K562 (cell line): ENCODE measurements around the gene TRIM14. TPM values are rescaled to one million over a fixed set of nuclear protein-coding genes. Genes with fewer than 3 reads are reported as not detected.

Experiments used
- ATAC-seq: fragments of 200-7000 bp; cut with Tn5 transposase; 3 replicates; pipeline ENCODE4 v1.9.1; 2020; ENCODE audit warnings: moderate library complexity
- BruUV-seq: library from RNA; stranded (reverse); fragments of 400-500 nt; replicated peaks from 2 replicates; lab custom pipeline; 2021; lab: Mats Ljungman, UMichigan
- CTCF ChIA-PET: fragments of 300-600 bp; formaldehyde crosslinking; extraction: SDS; loops from one replicate; lab custom pipeline; 2021; ENCODE audit warnings: low intra/inter-chr PET ratio; lab: Yijun Ruan, JAX
- POLR2A ChIA-PET: fragments of 300-600, 350-650 bp; sonication (Branson Sonifier 250); formaldehyde crosslinking; extraction: SDS; loops from one replicate; lab custom pipeline; 2021; ENCODE audit warnings: antibody characterized with exemption, inconsistent platforms; lab: Yijun Ruan, JAX
- DNase-seq, 4 experiments: peaks; one replicate each; pipeline versions ENCODE4 v3.0.0 to v3.0.0-alpha.2; 2011 to 2018; ENCODE audit warnings: low spot score in 3 of 4, mixed read lengths in 3 of 4; ENCODE audit errors: extremely low read depth in 1 of 4
- FAIRE-seq: peaks from 2 replicates; lab custom pipeline; 2011; peaks lifted over from hg19 to GRCh38; lab: Jason Lieb, UNC
- H2AFZ ChIP-seq: 2 replicates; pipeline ENCODE4 v1.6.0; 2011; ENCODE audit warnings: low read depth, low read length, control low read depth, inconsistent platforms
- H3K27ac ChIP-seq: fragments of 200-600 bp; 3 replicates; pipeline ENCODE4 v1.8.0; 2011; ENCODE audit warnings: low read depth, mild to moderate bottlenecking, control low read depth, inconsistent platforms, low read length, moderate library complexity, mixed read lengths; ENCODE audit errors: extremely low read depth
- H3K27me3 ChIP-seq, 2 experiments: fragments of 300-600 bp in 1 of 2; 2 replicates in 1 of 2; 3 replicates in 1 of 2; pipeline versions ENCODE4 v1.6.0 to v1.8.0; 2011; ENCODE audit warnings: inconsistent platforms in 2 of 2, low read length in 2 of 2, mild to moderate bottlenecking in 1 of 2, mixed read lengths in 1 of 2, moderate library complexity in 1 of 2; ENCODE audit not compliant: control insufficient read depth in 2 of 2, insufficient read depth in 2 of 2
- H3K36me3 ChIP-seq: fragments of 300-600 bp; 3 replicates; pipeline ENCODE4 v1.8.0; 2011; ENCODE audit warnings: mild to moderate bottlenecking, low read length, inconsistent platforms; ENCODE audit not compliant: control insufficient read depth, insufficient read depth
- H3K4me1 ChIP-seq, 2 experiments: fragments of 200-600 bp in 1 of 2; replicated peaks in 1 of 2; 2 replicates in 1 of 2; 3 replicates in 1 of 2; pipeline versions ENCODE4 v1.5.1 to v1.8.0; 2011; ENCODE audit warnings: inconsistent platforms in 2 of 2, low read length in 2 of 2, mild to moderate bottlenecking in 1 of 2, mixed read lengths in 1 of 2, moderate library complexity in 1 of 2; ENCODE audit not compliant: control insufficient read depth in 2 of 2, insufficient read depth in 2 of 2
- H3K4me2 ChIP-seq: 2 replicates; pipeline ENCODE4 v1.6.1; 2011; ENCODE audit warnings: low read length, control low read depth, inconsistent platforms, mixed read lengths; ENCODE audit not compliant: insufficient read depth
- H3K4me3 ChIP-seq: fragments of 200-600 bp; sonication (generic), shearing (Covaris generic); 2 replicates; pipeline ENCODE4 v1.5.1; 2016; ENCODE audit warnings: control low read depth, inconsistent platforms
- H3K79me2 ChIP-seq: fragments of 200-600 bp; 3 replicates; pipeline ENCODE4 v1.8.0; 2011; ENCODE audit warnings: low read length, inconsistent platforms; ENCODE audit not compliant: control insufficient read depth, insufficient read depth
- H3K9ac ChIP-seq, 2 experiments: 2 replicates each; pipeline versions ENCODE4 v1.6.0 to v1.6.1; 2011; ENCODE audit warnings: low read depth in 2 of 2, low read length in 2 of 2, control low read depth in 1 of 2, inconsistent platforms in 1 of 2, mild to moderate bottlenecking in 1 of 2, mixed read lengths in 1 of 2; ENCODE audit not compliant: insufficient read depth in 1 of 2
- H3K9me1 ChIP-seq: one replicate; pipeline ENCODE4 v1.6.0; 2011; ENCODE audit warnings: inconsistent platforms, mild to moderate bottlenecking, low read length, moderate library complexity; ENCODE audit not compliant: control insufficient read depth, insufficient read depth
- H3K9me3 ChIP-seq: replicated peaks from 2 replicates; pipeline ENCODE4 v1.5.1; 2011; ENCODE audit warnings: low read depth, low read length, inconsistent platforms; ENCODE audit not compliant: control insufficient read depth, insufficient read depth
- H4K20me1 ChIP-seq: replicated peaks from 2 replicates; pipeline ENCODE4 v1.6.1; 2011; ENCODE audit warnings: low read length, inconsistent platforms, mixed read lengths; ENCODE audit not compliant: control insufficient read depth, insufficient read depth
- ETV5 ChIP-seq: sonication (generic); formaldehyde crosslinking; IDR thresholded peaks from 2 replicates; pipeline ENCODE4 v1.4.0; 2020; ENCODE audit warnings: low read depth, mild to moderate bottlenecking, missing genetic modification reagents
- HIVEP1 ChIP-seq: fragments of 250-450 bp; sonication (Bioruptor Pico); IDR thresholded peaks from 2 replicates; pipeline ENCODE4 v1.4.0; 2020; ENCODE audit warnings: mild to moderate bottlenecking
- KLF16 ChIP-seq: IDR thresholded peaks from 2 replicates; pipeline ENCODE4 v1.6.1; 2016; ENCODE audit warnings: antibody characterized with exemption
- YY1 ChIP-seq, 3 experiments: IDR thresholded peaks; 2 replicates each; pipeline ENCODE4 v1.6.1; 2011; ENCODE audit warnings: low read length in 2 of 3, mild to moderate bottlenecking in 2 of 3, moderate library complexity in 2 of 3, borderline replicate concordance in 1 of 3, control low read depth in 1 of 3, low read depth in 1 of 3; ENCODE audit not compliant: insufficient read depth in 3 of 3, insufficient replicate concordance in 2 of 3, control insufficient read depth in 1 of 3, insufficient read length in 1 of 3; ENCODE audit errors: extremely low read depth in 1 of 3
- ZSCAN32 ChIP-seq: fragments of 450-650 bp; formaldehyde crosslinking; IDR thresholded peaks from 2 replicates; pipeline ENCODE4 v1.4.0; 2020; ENCODE audit warnings: mild to moderate bottlenecking, moderate library complexity
- in situ Hi-C: fragments of 300-500 bp; cut with MboI; formaldehyde crosslinking; loops from 4 replicates; pipeline ENCODE4 v1.15.0; 2018; ENCODE audit warnings: inconsistent platforms, mixed read lengths
- intact Hi-C: fragments of 100-400 bp; cut with micrococcal nuclease; formaldehyde crosslinking; loops from 2 replicates; pipeline ENCODE4 v1.14.2; 2022
- polyA plus RNA-seq, 8 experiments: library from polyadenylated mRNA; depleted of rRNA in 4 of 8; stranded (reverse) in 5 of 8; unstranded in 3 of 8; fragments of >200 nt; fragmentation: Nextera tagmentation in 2 of 8; fragmentation: Illumina TruSeq in 1 of 8; extraction: Ambion mirVana in 2 of 8; extraction: Trizol in 1 of 8; gene quantifications; 2 replicates each; pipeline versions ENCODE4 v1.2.1 to v1.2.3, GENCODE V29; 2011 to 2014; ENCODE audit warnings: inconsistent platforms in 1 of 8, missing spikeins in 1 of 8
- total RNA-seq, 7 experiments: library from RNA; depleted of rRNA in 6 of 7; stranded (reverse); fragments of >200 nt in 6 of 7; fragmentation: Illumina TruSeq in 2 of 7; extraction: Trizol in 2 of 7; gene quantifications; 2 replicates each; pipeline versions ENCODE4 v1.2.1 to v1.2.3, GENCODE V29; 2011 to 2021; ENCODE audit warnings: low replicate concordance in 1 of 7
- TF ChIP-seq, protein P1 (sequence below), 2 experiments: fragments of 450-650 bp; IDR thresholded peaks; 2 replicates each; pipeline ENCODE4 v1.6.1; 2018; ENCODE audit warnings: mild to moderate bottlenecking in 2 of 2, low read depth in 1 of 2; ENCODE audit not compliant: partially characterized antibody in 2 of 2

Gene TRIM14
- total and polyA plus RNA-seq, 9 of the 15 experiments (the other 6 are each of a cell fraction or from before 2014, with no cell fraction given): 7.6 to 41.0 (median 17.9) TPM

DNA sequence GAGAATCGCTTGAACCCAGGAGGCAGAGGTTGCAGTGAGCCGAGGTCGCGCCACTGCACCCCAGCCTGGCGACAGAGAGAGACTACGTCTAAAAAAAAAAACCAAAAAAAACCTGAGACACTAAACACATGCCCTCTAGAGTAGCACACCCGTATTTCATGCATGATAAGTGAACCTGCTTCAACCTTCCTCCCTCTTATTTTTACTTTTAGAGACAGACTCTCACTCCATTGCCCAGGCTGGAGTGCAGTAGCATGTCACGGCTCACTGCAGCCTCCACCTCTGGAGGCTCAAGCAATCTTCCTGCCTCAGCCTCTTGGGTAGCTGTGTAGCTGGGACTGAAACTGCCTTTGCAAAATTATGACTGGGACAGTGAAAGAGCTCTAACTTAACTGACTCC, 80.1 kb downstream of the TRIM14 start (continued):
- TF ChIP-seq YY1 (IDR thresholded peaks at IDR 0.05; ENCODE audit: borderline replicate concordance in 1 of 3, control insufficient read depth in 1 of 3, extremely low read depth in 1 of 3, insufficient read depth in 3 of 3, insufficient read length in 1 of 3, insufficient replicate concordance in 2 of 3, low read depth in 1 of 3, low read length in 2 of 3) (no peak), ETV5 (CRISPR knock-in tag) (no peak), ZSCAN32 (CRISPR knock-in tag) (no peak), HIVEP1 (no peak)

DNA sequence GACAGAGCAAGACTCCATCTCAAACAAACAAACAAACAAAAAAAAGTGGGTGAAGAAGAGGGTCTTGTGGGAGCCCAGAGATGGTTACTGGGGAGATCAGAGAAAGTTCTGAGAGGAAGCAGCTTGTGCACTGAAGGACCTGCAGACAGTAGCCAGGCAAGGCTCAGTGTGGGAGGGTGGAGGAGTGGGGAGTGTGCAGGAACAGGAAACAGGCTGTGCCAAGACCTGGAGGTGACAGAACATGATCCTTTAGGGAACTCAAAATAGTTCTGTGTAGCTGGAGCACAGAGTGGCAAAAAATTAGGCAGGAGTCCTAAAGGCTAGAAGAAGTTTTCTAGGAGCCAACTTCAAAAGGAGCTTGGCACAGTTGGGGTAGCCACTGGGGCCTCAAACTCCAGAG, 81.7 kb downstream of the TRIM14 start:
- BruUV-seq: no TSS peak
- POLR2A ChIA-PET: interaction anchor here (0.5 to 1.6 kb wide), 5 partner anchors 8 to 51 kb away, joined by 3 to 6 read pairs (median 3); no protein-coding TSS in a partner anchor
- no peak for FAIRE-seq

More for the DNA sequence above, 81.7 kb downstream of the TRIM14 start:
- Histone ChIP-seq H3K27ac (no peak overlapping the region), H3K9ac (peak overlapping the region in 1 of 2 experiments; percentile 20; a peak in 1 of 4 replicates), H3K4me2 (no peak overlapping the region), H3K79me2 (no peaks in the 10 kb centered on the region), H3K9me3 (no peaks in the 10 kb centered on the region)
- in situ Hi-C loops: no loop called here
- ATAC-seq: peak; percentile 22; the same call in 1 of the 3 replicates
- TF ChIP-seq, protein P1, sequence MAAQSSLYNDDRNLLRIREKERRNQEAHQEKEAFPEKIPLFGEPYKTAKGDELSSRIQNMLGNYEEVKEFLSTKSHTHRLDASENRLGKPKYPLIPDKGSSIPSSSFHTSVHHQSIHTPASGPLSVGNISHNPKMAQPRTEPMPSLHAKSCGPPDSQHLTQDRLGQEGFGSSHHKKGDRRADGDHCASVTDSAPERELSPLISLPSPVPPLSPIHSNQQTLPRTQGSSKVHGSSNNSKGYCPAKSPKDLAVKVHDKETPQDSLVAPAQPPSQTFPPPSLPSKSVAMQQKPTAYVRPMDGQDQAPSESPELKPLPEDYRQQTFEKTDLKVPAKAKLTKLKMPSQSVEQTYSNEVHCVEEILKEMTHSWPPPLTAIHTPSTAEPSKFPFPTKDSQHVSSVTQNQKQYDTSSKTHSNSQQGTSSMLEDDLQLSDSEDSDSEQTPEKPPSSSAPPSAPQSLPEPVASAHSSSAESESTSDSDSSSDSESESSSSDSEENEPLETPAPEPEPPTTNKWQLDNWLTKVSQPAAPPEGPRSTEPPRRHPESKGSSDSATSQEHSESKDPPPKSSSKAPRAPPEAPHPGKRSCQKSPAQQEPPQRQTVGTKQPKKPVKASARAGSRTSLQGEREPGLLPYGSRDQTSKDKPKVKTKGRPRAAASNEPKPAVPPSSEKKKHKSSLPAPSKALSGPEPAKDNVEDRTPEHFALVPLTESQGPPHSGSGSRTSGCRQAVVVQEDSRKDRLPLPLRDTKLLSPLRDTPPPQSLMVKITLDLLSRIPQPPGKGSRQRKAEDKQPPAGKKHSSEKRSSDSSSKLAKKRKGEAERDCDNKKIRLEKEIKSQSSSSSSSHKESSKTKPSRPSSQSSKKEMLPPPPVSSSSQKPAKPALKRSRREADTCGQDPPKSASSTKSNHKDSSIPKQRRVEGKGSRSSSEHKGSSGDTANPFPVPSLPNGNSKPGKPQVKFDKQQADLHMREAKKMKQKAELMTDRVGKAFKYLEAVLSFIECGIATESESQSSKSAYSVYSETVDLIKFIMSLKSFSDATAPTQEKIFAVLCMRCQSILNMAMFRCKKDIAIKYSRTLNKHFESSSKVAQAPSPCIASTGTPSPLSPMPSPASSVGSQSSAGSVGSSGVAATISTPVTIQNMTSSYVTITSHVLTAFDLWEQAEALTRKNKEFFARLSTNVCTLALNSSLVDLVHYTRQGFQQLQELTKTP (IDR thresholded peaks at IDR 0.05; ENCODE audit: low read depth in 1 of 2, partially characterized antibody in 2 of 2): peak in 1 of 2 experiments; percentile 58
- no peak for TF ChIP-seq KLF16
- TF ChIP-seq, all 486 proteins: peak for 1
- H3K36me3 ChIP-seq: no peaks in the 10 kb centered on the region
- no peaks in the 10 kb centered on the region for H3K27me3 ChIP-seq
- H3K9me1 ChIP-seq: no peaks in the 10 kb centered on the region
- no peaks in the 10 kb centered on the region for H4K20me1 ChIP-seq
- CTCF ChIA-PET: no interaction called here
- H3K4me1 ChIP-seq: peaks cover 0 to 6% of the 10 kb centered on the region in 2 experiments; a peak in 4 of 5 replicates
- H2AFZ ChIP-seq: no peak overlapping the region
- intact Hi-C loops: no loop called here
- H3K4me3 ChIP-seq: no peak overlapping the region
- no peak for DNase-seq
